CD4-positive, alpha-beta T cell (primary cell): ENCODE results near the gene NFYB. TPM values are rescaled to one million over a fixed set of nuclear protein-coding genes. Genes with fewer than 3 reads are reported as not detected.

Experiments
- ATAC-seq: fragments of 200-7000 bp; cut with Tn5 transposase; one replicate; pipeline ENCODE4 v1.10.0; 2022; ENCODE audit warnings: mild to moderate bottlenecking; ENCODE audit not compliant: poor library complexity
- CTCF ChIA-PET: fragments of 350-600 bp; sonication (Branson Sonifier 250); formaldehyde crosslinking; loops from one replicate; lab custom pipeline; 2021; ENCODE audit warnings: antibody characterized with exemption, inconsistent platforms; lab: Charles Lee
- POLR2A ChIA-PET: fragments of 350-600 bp; sonication (Branson Sonifier 250); formaldehyde crosslinking; loops from one replicate; lab custom pipeline; 2021; ENCODE audit warnings: antibody characterized with exemption, inconsistent platforms; lab: Charles Lee
- DNase-seq, 14 experiments: peaks; one replicate each; pipeline ENCODE4 v3.0.0-alpha.2; 2013 to 2020; ENCODE audit warnings: mixed read lengths in 2 of 14
- H3K27ac ChIP-seq, 2 donors: one replicate each; pipeline versions ENCODE4 v1.5.1 to v1.7.0; 2013; ENCODE audit warnings: low read length in 2 of 2, low read depth in 1 of 2, mild to moderate bottlenecking in 1 of 2
- H3K27me3 ChIP-seq, 2 experiments: 1 replicate in 1 of 2; 2 replicates in 1 of 2; pipeline versions ENCODE4 v1.6.1 to v1.7.0; 2013; ENCODE audit warnings: low read length in 2 of 2, control low read depth in 1 of 2, mild to moderate bottlenecking in 1 of 2, moderate library complexity in 1 of 2; ENCODE audit not compliant: insufficient read depth in 2 of 2, control insufficient read depth in 1 of 2
- H3K36me3 ChIP-seq: one replicate; pipeline ENCODE4 v1.6.1; 2013; ENCODE audit warnings: low read length, control low read depth; ENCODE audit not compliant: insufficient read depth
- H3K4me1 ChIP-seq: one replicate; pipeline ENCODE4 v1.6.1; 2013; ENCODE audit warnings: low read length, control low read depth; ENCODE audit not compliant: insufficient read depth
- H3K4me3 ChIP-seq: one replicate; pipeline ENCODE4 v1.5.1; 2013; ENCODE audit warnings: mild to moderate bottlenecking, low read length, moderate library complexity
- H3K9me3 ChIP-seq, 2 experiments: 1 replicate in 1 of 2; 2 replicates in 1 of 2; pipeline versions ENCODE4 v1.6.1 to v1.7.0; 2013; ENCODE audit warnings: low read length in 2 of 2, mild to moderate bottlenecking in 2 of 2, control low read depth in 1 of 2, moderate library complexity in 1 of 2; ENCODE audit not compliant: control insufficient read depth in 1 of 2, insufficient read depth in 1 of 2
- H3K27ac Mint-ChIP-seq: one replicate; pipeline ENCODE4 v1.8.0; 2020; ENCODE audit warnings: mixed read lengths
- H3K27me3 Mint-ChIP-seq: one replicate; pipeline ENCODE4 v1.8.0; 2021; ENCODE audit warnings: mixed read lengths
- H3K36me3 Mint-ChIP-seq: one replicate; pipeline ENCODE4 v1.8.0; 2021; ENCODE audit warnings: low read depth, mixed read lengths
- H3K4me1 Mint-ChIP-seq: one replicate; pipeline ENCODE4 v1.8.0; 2021; ENCODE audit warnings: low read depth, mixed read lengths
- H3K4me3 Mint-ChIP-seq: one replicate; pipeline ENCODE4 v1.8.0; 2020; ENCODE audit warnings: mild to moderate bottlenecking, mixed read lengths
- H3K9me3 Mint-ChIP-seq: one replicate; pipeline ENCODE4 v1.8.0; 2020; ENCODE audit warnings: mixed read lengths
- CTCF ChIP-seq: fragments of 200-600 bp; IDR thresholded peaks from one replicate; pipeline ENCODE4 v1.8.0; 2022; ENCODE audit warnings: antibody characterized with exemption, mild to moderate bottlenecking
- intact Hi-C, 2 experiments: fragments of 100-400 bp; cut with DNase I in 1 of 2; cut with micrococcal nuclease in 1 of 2; formaldehyde crosslinking; loops; one replicate each; pipeline versions ENCODE4 v1.15.1 to v1.9.0; 2023 to 2025; cut with DNase I, micrococcal nuclease
- total RNA-seq, 174 experiments: library from RNA in 2 of 174; stranded (reverse) in 2 of 174; gene quantifications; one replicate each; pipeline ENCODE4 v1.2.3 and lab custom pipeline; 2021 to 2026

The NFYB gene
- total RNA-seq, 2 experiments from 2014 or later = 12.8 to 14.6 TPM

GRCh38 chr12:104133866-104134265 is 4.1 kb downstream of the NFYB start:
- peaks cover 32% of the 10 kb centered on the region for H3K36me3 Mint-ChIP-seq

GRCh38 chr12:104133321-104133720 is 4.7 kb downstream of the NFYB start:
- no peak for ATAC-seq
- H3K4me3 Mint-ChIP-seq = no peak overlapping the region
- Histone ChIP-seq H3K4me1 (peaks cover 13% of the 10 kb centered on the region), H3K9me3 (no peaks in the 10 kb centered on the region), H3K27ac (no peak overlapping the region), H3K27me3 (no peaks in the 10 kb centered on the region), H3K4me3 (no peak overlapping the region), H3K36me3 (peaks cover 55% of the 10 kb centered on the region)
- H3K9me3 Mint-ChIP-seq = no peaks in the 10 kb centered on the region
- H3K27me3 Mint-ChIP-seq = no peaks in the 10 kb centered on the region
- H3K36me3 Mint-ChIP-seq = peaks cover 35% of the 10 kb centered on the region
- no peak for DNase-seq
- ChIA-PET CTCF (no interaction called here), POLR2A (interaction anchor here (2.3 kb wide), 1 partner anchor 203 kb away, joined by 8 read pairs; the partner anchor contains the start of gene HSP90B1)
- H3K4me1 Mint-ChIP-seq = peaks cover 29% of the 10 kb centered on the region
- intact Hi-C loops = no loop called here
- TF ChIP-seq CTCF = no peak
- no peak overlapping the region for H3K27ac Mint-ChIP-seq

More at GRCh38 chr12:104133866-104134265, 4.1 kb downstream of the NFYB start:
- CTCF ChIA-PET = no interaction called here
- no peak overlapping the region for H3K27ac Mint-ChIP-seq
- POLR2A ChIA-PET = interaction anchor here (2.3 kb wide), 1 partner anchor 204 kb away, joined by 8 read pairs; the partner anchor contains the start of gene HSP90B1
- ATAC-seq (no peak), DNase-seq (no peak)
- H3K27me3 Mint-ChIP-seq = no peaks in the 10 kb centered on the region
- peaks cover 18% of the 10 kb centered on the region for H3K4me1 ChIP-seq
- H3K36me3 ChIP-seq = peaks cover 51% of the 10 kb centered on the region
- H3K9me3 ChIP-seq = no peaks in the 10 kb centered on the region
- H3K4me3 ChIP-seq = no peak overlapping the region
- no peak overlapping the region for H3K4me3 Mint-ChIP-seq
- no peaks in the 10 kb centered on the region for H3K27me3 ChIP-seq
- intact Hi-C loops = no loop called here
- no peak for TF ChIP-seq CTCF
- H3K4me1 Mint-ChIP-seq = peaks cover 27% of the 10 kb centered on the region
- no peak overlapping the region for H3K27ac ChIP-seq
- H3K9me3 Mint-ChIP-seq = no peaks in the 10 kb centered on the region

- Histone ChIP-seq H3K4me1 (peaks cover 11% of the 10 kb centered on the region), H3K36me3 (peaks cover 63% of the 10 kb centered on the region), H3K4me3 (no peak overlapping the region), H3K9me3 (no peaks in the 10 kb centered on the region), H3K27ac (no peak overlapping the region), H3K27me3 (no peaks in the 10 kb centered on the region)
- TF ChIP-seq CTCF = no peak
- ChIA-PET CTCF (no interaction called here), POLR2A (interaction anchor here (2.3 kb wide), 1 partner anchor 202 kb away, joined by 8 read pairs; the partner anchor contains the start of gene HSP90B1)
- ATAC-seq (no peak), DNase-seq (no peak)
- intact Hi-C loops = no loop called here
- peaks cover 42% of the 10 kb centered on the region for H3K36me3 Mint-ChIP-seq
- no peak overlapping the region for H3K4me3 Mint-ChIP-seq
- H3K27me3 Mint-ChIP-seq = no peaks in the 10 kb centered on the region
- no peak overlapping the region for H3K27ac Mint-ChIP-seq
- no peaks in the 10 kb centered on the region for H3K9me3 Mint-ChIP-seq
- H3K4me1 Mint-ChIP-seq = peaks cover 32% of the 10 kb centered on the region
Observed at GRCh38 chr12:104132351-104132956, 5.6 kb downstream of the NFYB start.
